GM12801 (cell line): ENCODE results near the gene CCNY.

Experiments used
- TF ChIP-seq, protein P1 (sequence below): IDR thresholded peaks from one replicate; pipeline ENCODE4 v1.5.1; 2011; ENCODE audit warnings: control low read depth; ENCODE audit not compliant: insufficient read length; ENCODE audit errors: extremely low read depth

Gene CCNY

DNA sequence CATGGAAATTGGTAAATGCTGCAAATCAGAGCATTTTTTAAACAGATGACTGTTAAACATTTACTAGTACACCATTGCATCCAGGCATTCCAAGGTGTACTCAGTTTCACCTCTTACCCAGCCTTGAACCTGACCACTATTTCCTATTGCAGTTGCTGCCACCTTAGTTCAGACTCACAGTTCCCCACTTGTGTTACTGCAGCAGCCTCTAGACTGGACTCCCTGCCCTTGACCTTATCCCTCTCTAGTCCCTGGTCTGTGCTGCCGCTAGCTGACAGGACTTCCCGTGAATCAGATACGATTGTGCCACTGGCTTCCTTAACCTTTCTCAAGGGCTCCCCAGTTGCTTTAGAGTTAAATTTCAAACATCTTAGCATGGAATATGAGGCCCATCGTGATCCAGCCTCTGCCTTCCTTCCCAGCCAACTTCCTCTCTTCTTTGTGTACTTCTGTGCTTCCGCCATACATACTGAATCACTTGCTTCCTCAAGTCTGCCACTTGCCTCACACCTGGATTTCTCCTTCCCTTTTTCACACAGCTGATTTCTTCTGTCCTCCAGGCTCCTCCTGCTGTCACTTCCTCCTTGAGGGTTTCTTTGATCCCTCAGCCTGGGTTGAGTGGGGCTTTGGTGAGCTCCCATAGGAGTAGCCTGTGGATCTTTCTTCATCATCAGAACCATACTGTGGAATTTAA, 150.1 kb downstream of the CCNY start:
- TF ChIP-seq, protein P1, sequence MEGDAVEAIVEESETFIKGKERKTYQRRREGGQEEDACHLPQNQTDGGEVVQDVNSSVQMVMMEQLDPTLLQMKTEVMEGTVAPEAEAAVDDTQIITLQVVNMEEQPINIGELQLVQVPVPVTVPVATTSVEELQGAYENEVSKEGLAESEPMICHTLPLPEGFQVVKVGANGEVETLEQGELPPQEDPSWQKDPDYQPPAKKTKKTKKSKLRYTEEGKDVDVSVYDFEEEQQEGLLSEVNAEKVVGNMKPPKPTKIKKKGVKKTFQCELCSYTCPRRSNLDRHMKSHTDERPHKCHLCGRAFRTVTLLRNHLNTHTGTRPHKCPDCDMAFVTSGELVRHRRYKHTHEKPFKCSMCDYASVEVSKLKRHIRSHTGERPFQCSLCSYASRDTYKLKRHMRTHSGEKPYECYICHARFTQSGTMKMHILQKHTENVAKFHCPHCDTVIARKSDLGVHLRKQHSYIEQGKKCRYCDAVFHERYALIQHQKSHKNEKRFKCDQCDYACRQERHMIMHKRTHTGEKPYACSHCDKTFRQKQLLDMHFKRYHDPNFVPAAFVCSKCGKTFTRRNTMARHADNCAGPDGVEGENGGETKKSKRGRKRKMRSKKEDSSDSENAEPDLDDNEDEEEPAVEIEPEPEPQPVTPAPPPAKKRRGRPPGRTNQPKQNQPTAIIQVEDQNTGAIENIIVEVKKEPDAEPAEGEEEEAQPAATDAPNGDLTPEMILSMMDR, result no peak

DNA sequence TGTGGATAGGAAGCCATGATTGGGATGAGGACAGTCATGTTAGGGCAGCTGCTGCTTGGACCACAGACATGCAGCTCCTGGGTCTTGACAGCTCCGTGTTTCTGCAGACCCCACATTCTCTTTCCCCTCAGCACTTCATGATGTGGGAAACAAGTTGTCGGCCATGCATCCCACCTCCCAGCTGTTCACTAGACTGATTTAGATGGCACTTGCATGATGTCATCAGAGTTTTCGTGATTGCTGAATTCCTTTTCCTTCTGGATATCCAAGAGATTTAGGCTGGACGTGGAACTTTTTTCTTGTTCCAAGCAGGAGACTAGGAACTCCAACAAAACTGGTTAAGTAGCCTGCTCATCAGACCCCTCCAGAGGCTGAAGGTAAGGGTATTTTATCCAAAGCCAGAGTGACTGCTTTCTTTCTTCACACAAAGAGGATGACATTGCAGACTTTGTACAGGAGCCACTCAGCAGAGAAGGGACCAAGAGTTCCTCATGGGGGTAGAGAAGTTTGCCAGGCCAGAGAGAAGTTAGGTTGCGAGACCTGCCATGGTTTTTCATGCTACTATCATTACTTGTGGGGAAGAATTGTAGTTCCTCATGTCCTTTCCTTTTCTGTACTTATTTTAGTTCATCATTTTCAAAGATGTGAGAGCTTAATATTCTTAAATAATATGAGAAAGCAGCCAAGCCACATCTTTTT, 151.2 kb downstream of the CCNY start:
- TF ChIP-seq, protein P1, result no peak

DNA sequence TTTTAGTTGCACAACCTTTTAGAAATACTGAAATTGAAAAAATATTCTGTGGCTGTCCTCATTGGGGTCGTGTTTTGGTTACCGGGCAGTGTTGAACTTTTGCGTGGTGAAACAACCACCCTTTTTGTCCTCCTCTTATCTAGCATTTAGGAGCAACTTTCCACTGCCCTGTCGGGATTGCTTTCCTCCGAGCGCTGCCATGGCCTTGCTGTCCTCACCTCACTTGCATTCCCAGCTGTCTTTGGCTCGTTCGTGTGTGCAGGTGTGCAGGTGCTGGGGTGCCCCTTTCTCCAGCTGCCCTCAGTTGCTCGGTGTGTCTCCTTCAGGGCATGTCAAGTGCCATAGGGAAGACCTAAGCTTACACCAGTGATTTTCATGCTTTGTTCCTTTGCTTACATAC, 151.9 kb downstream of the CCNY start:
- TF ChIP-seq, protein P1, result no peak

DNA sequence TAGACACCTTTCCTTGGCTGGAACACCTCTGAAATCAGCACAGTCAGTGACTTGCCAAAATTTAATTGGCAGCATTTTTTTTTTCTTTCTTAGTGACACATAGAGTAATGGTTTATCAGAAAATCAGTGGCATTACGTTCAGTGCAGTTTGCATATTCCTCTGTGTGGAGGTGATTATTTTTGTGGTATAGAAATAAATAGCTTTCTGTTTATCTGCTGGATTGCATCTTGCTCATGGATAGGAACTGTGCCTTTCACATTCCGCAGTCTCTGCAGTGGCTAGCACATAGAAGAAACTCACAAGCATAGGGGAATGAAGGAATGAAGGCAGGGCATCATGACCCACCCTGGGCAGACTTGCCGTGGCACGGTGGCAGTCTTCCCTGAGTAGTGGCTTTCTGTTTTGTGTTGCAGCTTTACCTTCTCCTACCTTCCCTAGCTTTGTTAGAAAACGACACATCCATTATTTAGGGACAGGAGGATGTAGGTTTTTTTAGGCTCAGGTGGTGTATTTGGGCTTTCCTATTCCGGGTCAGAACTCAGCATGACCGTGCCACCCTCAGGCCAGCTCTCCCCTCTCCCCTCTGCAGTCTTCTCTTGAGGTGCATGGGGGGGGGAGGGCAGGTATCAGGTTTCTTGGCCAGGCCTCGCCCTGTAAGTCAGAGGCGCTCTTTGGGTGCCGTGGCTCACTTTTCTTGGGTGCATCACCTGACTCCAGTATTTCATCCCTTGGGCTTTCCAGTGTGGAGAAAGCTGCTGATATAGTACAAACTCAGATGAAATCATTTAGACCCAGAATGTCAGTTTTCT, 156.3 kb downstream of the CCNY start:
- TF ChIP-seq, protein P1, result no peak

DNA sequence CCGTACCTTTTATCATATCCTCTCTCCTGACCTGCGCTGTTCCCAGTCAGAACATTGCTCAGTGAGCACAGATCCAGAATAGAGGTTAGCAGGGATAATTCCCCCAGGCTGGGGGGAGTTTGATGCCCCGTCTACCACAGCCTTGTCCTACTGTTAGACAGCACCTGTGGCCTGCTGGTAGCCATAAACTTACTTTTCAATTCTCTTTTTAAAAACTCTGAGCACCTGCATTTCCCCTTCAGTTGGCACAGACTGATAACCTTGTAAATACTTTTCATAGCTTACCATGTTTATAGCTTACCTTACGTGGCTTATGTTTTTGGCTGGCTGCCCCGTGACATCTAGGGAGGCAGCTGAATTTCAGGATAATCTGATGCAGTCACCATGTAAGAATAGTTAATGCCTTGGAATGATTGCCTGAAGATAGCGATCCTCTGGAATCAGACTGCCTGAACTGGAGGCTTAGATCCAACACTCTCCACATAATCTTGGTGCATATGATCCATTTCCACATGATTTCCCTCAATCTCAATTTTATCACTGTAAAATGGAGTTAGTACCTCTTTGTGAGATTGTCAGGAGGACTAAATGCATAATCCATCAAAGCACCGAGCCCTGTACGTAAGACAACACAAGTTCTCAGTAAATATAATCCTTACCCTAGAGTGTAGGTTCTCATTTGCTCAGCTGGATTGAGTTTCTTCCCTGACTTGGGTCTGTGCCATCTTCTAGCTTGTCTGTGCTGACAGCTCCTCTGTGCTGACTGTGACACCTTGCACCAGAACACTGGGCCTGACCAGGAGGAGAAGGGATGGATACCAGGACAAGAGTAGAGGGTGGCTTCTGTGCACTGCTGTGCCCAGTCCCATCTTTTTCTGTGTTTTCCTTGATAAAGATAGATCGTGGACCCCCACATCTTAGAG, 157.1 kb downstream of the CCNY start:
- TF ChIP-seq, protein P1, result no peak

DNA sequence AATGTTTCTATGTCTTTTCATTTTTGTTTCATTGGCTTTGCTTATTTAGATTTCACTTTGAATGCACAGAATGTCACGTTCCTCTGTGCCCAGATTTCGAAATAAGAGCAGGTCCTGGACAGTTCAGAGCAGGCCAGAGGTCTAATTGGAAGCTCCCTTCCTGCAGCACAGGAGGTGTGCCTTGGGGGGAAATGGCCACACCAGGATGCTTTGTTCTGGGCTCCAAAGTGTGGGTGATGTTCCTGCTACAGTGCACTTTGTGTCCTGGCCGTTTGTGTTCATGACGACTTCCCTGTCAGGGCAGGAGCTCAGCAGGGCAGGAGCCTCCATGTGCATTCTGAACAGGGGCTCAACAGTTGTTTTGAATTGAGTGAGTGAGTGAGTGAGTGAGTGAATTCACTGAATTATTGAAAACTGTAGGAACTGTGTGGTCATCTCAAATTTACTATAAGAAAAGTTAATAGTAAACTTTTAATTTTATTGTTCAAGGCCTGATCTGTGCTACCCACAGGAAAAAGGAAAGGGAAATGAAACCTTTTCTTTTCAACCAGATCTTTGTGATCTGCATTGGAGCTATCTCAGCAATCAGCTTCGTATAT, 159.3 kb downstream of the CCNY start:
- TF ChIP-seq, protein P1, result no peak
